ENCODE results near the gene ADGRE1.

Gene ADGRE1

DNA sequence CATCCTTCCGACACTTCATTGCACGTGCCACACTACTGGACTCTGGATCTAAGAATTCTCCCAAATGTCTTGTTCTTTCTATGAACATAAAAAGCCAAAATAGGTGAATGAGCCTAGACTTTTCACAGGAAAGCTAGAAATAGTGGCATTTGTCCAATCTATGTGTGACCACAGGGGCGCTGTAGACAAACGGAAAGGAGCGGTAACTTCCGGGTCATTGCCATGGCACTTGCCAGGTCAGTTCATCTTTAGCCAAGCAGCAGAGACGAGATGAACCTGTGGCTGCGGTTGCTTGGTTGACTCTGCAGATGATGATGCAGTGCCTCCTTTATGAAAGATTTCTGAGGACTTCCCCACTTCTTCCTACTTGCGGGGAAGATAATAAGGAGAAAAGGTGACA, 65.6 kb downstream of the ADGRE1 start:
- in situ Hi-C loops (cut with HindIII; ENCODE audit: low sequenced_read_pairs) = no loop called here

DNA sequence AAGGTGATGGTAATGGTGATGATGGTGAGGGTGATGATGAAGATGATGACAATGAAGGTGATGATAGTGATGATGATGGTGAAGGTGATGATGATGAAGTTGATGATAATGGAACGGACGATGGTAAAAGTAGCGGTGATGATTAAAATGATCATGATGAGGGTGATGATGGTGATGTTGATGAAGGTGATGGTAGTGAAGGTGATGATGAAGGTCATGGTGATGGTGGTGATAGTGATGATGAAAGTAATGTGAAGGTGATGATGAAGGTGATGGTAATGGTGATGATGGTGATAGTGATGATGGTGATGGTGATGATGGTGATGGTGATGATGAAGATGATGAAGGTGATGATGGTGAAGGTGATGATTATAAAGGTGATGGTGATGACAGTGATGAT, 67.7 kb downstream of the ADGRE1 start:
- in situ Hi-C loops (cut with HindIII; ENCODE audit: low sequenced_read_pairs) = no loop called here

DNA sequence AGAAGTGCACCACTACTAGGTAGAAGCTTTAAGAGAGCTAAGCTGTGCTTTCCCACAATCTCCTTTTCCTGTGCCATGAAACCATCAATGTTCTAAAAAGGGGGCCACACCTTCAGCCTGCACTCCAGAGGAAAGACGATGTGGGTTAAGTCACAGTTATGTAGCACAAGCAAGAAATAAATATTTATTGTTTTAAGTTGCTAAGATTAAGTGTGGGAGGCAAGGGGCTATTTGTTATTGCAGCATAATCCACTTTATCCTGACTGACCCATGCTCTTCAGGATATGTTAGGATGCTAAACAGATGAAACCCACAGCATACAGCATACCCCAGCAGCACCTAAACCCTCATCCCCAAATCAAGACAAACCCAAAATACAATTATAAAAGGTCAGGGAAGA, 69.2 kb downstream of the ADGRE1 start:
- in situ Hi-C loops (cut with HindIII; ENCODE audit: low sequenced_read_pairs) = no loop called here

DNA sequence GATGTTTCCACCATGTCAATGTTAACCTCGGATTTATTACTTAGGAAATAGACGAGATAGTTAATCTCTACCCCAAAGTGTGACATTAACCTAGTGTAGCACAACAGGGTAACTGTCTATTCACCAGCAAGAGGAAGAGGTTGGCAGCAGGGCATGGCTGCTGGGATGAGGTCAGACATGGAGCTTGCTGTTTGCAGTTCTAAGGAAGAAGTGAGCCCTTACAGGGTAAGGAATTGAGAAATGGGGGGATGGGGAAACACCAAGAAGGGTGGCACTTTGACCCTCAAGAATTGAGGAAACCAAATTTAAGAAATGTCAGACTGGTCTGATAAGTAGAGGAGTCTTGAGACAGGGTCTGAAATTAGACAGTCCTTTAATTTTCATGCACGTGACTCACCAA, 71.4 kb downstream of the ADGRE1 start:
- in situ Hi-C loops (cut with HindIII; ENCODE audit: low sequenced_read_pairs) = no loop called here

DNA sequence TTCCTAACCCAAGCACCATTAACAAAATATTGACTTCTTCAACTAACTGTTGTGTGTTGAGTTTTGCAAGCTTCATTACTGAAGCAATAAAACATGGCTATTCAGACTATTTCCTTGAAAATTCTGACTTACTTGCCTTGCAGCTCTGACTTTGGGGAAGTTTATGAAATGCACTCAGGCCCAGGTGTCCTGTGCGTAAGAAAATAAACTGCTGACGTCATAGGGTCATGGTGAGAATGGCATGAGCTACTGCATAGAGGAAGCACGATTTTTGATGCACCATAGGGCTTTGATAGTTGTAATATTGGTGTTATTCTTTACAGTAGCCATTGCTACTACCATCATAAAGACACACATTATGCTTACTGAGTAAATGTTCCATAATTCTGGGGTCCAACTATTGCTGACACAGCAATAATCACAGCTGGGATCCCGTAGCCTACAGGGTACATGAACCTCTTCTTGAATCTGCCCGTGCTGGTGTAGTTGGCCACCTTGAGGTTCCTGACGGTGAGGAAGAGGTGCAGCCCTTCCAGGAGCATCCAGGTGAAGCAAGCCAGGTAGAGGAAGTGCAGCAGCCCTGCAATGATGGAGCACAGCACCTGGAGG, 76.0 kb downstream of the ADGRE1 start:
- in situ Hi-C loops (cut with HindIII; ENCODE audit: low sequenced_read_pairs) = no loop called here

DNA sequence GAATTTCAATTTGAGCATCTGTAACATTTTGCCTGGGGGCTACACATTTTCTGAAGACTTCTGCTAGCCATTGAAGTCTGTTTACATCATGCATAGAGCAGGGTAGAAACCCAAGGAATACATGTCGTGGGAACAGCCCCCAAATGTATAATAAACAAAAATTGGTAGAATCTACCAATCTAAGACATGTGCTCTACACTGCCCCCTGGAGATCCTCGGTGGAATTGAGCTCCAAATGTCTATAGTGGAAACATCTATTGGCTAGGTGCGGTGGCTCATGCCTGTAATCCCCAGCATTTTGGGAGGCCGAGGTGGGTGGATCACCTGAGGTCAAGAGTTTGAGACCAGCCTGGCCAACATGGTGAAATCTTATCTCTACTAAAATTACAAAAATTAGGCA, 76.6 kb downstream of the ADGRE1 start:
- in situ Hi-C loops (cut with HindIII; ENCODE audit: low sequenced_read_pairs) = no loop called here

DNA sequence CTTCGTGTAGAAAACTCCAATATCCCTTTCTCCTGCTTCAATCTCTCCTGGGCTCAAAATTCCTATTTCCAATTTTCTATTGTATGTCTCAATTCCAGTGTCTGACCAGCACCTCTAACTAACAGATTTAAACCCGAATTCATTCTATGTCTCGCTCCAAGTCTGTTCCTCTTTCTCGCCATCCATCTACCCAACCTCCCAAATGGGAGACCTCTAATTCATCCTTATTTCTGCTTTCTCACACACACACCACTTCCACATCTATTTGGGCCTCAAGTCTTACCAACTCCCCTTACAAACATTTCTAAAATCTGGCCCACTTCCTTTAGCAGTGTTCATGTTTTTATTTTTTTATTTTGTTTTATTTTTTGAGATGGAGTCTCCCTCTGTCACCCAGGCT, 80.6 kb downstream of the ADGRE1 start:
- in situ Hi-C loops (cut with HindIII; ENCODE audit: low sequenced_read_pairs) = no loop called here

DNA sequence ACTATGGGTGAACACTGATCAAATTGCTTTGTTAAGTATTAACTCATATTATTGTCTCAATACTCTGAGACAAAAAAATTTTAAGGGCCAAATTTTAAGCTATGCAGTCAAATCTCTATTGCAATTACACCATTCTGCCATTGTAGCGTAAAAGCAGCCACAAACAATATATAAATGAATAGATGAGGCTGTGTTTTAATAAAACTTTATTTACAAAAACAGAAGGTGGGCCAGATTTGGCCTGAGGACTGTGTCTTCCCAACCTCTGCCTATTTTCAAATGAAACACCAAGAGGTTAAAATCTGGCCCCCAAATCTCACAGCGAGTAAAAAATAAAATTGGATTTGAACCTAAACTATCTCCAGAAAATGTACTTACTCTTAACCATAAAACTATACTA, 82.1 kb downstream of the ADGRE1 start:
- in situ Hi-C loops (cut with HindIII; ENCODE audit: low sequenced_read_pairs) = no loop called here

DNA sequence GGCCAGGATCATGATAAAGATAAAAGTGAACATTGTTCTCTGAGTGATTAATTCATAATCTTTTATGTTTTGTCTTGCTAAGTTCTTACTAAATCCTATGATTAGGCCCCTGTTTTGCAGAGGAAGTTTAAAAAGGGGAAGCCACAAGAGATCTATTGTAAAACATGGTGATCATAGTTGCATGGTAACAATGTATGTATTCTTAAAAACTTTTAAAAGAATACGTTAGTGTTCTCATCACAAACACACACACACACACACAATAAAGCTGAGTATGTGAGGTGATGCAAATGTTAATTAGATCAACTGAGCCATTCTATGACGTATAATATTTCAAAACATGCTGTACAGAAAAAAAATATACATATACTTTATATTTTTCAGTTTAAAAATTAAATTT, 82.6 kb downstream of the ADGRE1 start:
- in situ Hi-C loops (cut with HindIII; ENCODE audit: low sequenced_read_pairs) = no loop called here

DNA sequence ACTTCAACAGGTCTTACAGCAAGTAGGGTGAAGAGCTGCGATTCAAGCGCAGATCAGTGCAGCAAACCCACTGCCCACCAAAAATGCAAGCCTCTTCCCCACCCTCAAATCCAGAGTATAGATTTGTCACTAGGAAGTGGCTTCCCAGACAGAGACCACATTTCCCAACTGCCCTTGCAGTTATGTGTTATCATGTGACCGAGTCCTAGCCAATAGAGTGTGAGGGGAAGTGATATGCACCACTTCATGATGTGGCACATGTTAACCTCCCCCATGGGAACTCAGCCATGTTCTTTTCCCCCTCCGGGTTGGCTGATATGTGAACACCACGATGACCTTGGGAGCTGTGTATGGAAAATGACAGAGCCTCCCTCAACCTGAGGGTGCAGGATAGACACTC, 83.1 kb downstream of the ADGRE1 start:
- in situ Hi-C loops (cut with HindIII; ENCODE audit: low sequenced_read_pairs) = no loop called here

DNA sequence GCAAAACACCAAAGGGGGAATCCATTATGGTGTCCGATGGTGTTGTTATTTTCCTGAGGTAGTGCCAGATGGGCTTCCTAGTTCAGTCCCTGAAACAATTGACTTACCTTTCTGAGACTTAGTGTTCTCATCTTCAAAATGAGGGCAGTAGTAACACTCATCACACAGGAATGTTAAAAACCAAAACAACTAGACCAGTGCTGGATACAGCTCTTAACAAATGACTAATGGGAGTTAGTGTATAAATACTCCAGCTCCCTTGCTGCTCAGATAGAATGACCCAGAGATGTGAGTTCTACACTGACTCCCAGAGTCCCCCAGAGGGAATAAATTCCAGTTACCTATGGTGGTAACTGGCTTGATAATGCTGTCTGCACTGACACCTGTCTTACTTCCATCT, 84.0 kb downstream of the ADGRE1 start:
- in situ Hi-C loops (cut with HindIII; ENCODE audit: low sequenced_read_pairs) = no loop called here

DNA sequence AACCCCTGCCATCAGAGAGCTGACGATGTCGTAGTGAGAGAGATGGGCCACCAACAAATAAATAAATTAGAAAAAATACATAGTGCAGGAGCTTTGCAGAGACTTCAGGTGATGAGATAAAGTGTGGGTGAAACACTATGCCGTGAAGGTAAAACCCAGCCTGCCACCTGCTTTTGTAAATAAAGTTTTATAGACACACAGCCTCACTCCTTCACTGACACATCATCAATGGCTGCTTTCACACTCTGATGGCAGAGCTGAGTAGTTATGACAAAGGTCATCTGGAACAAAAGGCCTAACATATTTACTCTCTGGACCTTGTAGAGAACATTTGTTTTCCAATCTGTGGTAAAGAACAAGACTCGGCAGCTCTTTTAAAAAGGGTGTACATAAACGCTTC, 88.8 kb downstream of the ADGRE1 start:
- in situ Hi-C loops (cut with HindIII; ENCODE audit: low sequenced_read_pairs) = no loop called here

DNA sequence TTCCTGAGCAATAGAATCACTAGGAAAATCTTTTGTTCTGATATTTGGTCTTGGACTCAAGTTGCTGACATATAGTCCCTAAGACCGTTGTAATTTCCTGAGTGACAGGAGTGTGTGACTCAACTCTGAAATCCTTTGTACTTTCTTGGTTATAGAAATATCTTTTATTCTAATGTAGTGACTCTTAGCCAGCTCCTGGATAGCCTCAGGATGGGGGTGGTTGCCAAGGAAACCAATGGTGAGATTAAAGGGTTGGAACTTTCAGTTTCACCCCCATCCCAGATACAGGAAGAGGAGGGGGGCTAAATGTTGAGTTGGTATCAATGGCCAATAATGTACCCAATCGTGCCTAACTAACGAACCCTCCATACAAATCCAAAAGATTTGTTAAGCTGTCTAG, 92.0 kb downstream of the ADGRE1 start:
- in situ Hi-C loops (cut with HindIII; ENCODE audit: low sequenced_read_pairs) = no loop called here

DNA sequence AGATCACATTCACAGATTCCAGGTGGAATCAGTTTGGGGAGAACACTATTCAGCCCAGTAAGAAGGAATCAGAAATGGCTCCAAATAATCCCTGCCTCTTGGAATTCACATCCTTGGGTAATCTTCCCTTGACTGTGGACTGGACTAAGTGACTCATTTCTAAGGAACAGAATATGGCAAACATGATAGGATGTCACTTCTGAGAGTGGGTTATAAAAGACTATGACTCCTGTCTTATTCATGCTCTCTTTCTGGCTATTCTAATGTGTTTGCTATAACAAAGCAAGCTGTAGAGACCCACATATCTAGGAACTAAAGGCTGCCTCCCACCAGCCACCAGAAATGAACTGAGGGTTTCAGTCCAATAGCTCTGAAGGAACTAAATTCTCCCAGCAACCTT, 96.1 kb downstream of the ADGRE1 start:
- in situ Hi-C loops (cut with HindIII; ENCODE audit: low sequenced_read_pairs) = no loop called here

DNA sequence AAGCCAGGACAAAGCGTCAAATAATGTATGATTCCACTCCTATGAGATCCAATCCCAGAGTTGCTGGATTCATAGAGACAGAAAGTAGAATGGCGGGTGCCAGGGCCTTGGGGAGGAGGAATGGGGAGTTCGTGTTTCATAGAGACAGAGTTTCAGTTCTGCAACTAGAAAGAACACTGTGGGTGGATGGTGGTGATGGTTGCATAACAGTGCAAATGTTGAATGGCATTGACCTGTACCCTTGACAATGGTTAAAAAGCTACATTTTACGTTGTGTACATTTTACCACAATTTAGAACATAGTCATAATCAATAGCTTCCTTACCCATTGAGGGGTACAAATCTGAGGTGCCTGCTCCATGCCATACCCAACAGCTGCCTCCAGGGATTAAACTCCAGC, 100.5 kb downstream of the ADGRE1 start:
- in situ Hi-C loops (cut with HindIII; ENCODE audit: low sequenced_read_pairs) = no loop called here

DNA sequence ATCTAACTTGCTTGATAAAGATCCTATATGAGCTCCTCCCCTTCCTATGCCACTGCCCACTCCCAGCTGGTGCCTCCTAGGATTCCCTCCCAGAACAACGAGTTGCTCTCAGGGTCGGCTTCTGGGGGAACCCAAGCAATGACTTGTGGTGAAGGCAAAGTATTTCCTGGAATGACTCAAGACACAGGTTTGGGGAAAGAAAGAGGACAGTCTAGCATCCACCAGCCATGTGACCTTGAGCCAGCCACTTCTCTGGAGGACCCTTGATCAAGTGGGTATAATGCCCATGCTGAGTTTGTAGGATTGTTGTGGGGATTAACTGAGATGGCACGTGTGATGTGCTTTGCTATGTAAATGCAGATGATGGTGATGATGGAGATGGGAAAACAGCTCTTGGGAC, 100.9 kb downstream of the ADGRE1 start:
- in situ Hi-C loops (cut with HindIII; ENCODE audit: low sequenced_read_pairs) = no loop called here

Data from DLD1 (cell line).